ENCODE data around the gene MDP1. TPM values are rescaled to one million over a fixed set of nuclear protein-coding genes. Genes with fewer than 3 reads are reported as not detected.
"Not testable (repeated sequence)": the region's sequence is repeated elsewhere in the genome, so short reads cannot be mapped to it uniquely, and the experiment has no call there.

The MDP1 gene
- total RNA-seq, 1 donor from 2014 or later: 13.5 TPM

DNA sequence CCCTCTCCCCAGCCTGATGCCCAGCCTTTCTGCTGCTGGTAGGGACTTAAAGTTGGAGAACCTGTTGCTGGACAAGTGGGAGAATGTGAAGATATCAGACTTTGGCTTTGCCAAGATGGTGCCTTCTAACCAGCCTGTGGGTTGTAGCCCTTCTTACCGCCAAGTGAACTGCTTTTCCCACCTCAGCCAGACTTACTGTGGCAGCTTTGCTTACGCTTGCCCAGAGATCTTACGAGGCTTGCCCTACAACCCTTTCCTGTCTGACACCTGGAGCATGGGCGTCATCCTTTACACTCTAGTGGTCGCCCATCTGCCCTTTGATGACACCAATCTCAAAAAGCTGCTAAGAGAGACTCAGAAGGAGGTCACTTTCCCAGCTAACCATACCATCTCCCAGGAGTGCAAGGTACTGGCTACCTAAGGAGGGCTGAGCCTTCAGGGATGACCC lies 8.7 kb downstream of the MDP1 start:
- Mint-ChIP-seq H3K4me3 (no peak overlapping the region), H3K27me3 (no peaks in the 10 kb centered on the region), H3K4me1 (peaks cover 29% of the 10 kb centered on the region), H3K9me3 (peaks cover 6% of the 10 kb centered on the region), H3K36me3 (ENCODE audit: low read depth) (peaks cover 78% of the 10 kb centered on the region), H3K27ac (no peak overlapping the region)
- intact Hi-C loops (cut with micrococcal nuclease): no loop called here
- no peak for DNase-seq

DNA sequence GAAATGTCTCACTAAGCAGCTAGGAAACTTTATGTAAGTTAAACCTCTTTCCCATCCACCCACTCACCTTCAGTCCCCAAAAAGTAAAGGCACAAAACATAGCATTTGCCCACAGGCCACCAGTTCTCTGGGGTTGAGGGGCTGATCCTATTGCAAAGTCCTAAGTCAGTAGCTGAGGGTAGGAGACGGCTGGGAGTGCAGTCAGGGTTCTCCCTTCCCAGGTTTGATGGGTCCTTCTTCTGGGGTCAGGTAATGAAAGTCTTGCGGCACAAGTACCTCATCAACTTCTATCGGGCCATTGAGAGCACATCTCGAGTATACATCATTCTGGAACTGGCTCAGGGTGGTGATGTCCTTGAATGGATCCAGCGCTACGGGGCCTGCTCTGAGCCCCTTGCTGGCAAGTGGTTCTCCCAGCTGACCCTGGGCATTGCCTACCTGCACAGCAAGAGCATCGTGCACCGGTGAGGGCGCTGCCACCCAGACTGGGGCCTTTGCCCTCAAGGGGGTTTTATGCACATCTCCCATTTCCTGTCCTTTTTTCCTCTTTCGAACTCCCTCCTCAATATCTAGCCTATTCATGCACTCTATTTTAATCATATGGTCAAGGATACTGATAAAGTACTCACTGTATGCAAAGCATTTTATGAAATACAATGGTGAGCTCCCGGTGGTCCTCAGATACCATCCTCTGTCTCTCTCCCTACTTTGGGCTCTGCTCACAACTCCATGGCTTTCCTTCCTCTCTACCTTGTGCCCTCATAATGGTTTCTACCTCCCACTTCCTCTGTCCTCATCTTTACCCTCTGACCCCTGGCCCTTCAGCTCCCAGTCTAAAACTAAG lies 9.4 kb downstream of the MDP1 start:
- intact Hi-C loops (cut with micrococcal nuclease): no loop called here
- Mint-ChIP-seq H3K27ac (no peak overlapping the region), H3K36me3 (ENCODE audit: low read depth) (peaks cover 81% of the 10 kb centered on the region), H3K4me3 (no peak overlapping the region), H3K4me1 (peaks cover 25% of the 10 kb centered on the region), H3K9me3 (peaks cover 9% of the 10 kb centered on the region), H3K27me3 (no peaks in the 10 kb centered on the region)
- DNase-seq: no peak

DNA sequence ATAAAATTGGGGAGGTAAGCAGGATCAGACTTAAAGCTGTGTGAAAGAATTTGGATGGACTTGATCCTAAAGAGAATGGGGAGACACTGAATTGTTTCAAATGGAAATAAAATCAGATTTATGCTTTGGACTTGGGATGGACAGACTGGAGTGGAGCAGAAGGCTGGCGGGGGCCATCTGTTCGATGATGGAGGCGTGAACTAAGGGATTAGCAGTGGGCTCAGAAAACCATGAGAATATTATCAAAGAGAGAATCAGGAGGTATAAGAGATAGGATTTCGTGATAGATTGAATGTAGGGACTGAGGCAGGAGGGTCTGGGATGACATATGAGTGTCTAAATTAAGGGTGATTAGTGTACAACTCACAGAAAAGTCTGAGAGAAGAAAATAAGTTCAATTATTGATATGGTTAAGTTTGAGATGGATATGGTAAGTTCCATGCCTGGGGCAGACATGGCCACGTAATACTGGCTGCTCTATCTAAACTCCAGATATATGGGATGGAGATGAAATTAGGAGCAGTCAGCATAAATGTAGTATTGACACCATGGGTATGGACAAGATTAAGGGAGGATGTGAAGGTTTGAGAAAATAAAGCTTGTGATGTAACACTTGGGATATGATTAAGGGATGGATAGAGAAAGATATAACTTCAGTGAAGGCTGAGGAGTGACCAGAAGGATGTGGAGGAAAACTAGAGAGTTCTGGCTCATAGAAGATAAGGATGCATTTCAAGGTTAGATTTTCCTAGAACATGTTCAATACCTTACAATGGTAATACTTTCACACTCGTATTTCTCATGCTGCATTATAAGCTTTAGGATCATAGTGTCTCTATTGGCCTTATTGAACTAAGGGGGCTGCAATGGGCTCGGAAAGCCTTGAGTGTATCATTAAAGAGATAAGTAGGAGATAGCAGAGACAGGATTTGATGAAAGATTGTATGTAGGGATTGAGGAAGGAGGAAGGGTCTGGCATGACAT lies 11.4 kb downstream of the MDP1 start:
- H3K36me3 Mint-ChIP-seq (ENCODE audit: low read depth): peaks cover 77% of the 10 kb centered on the region
- H3K4me3 Mint-ChIP-seq: no peak overlapping the region
- peaks cover 21% of the 10 kb centered on the region for H3K4me1 Mint-ChIP-seq
- DNase-seq: no peak
- peaks cover 11% of the 10 kb centered on the region for H3K9me3 Mint-ChIP-seq
- H3K27ac Mint-ChIP-seq: no peak overlapping the region
- no peaks in the 10 kb centered on the region for H3K27me3 Mint-ChIP-seq
- intact Hi-C loops (cut with micrococcal nuclease): no loop called here

DNA sequence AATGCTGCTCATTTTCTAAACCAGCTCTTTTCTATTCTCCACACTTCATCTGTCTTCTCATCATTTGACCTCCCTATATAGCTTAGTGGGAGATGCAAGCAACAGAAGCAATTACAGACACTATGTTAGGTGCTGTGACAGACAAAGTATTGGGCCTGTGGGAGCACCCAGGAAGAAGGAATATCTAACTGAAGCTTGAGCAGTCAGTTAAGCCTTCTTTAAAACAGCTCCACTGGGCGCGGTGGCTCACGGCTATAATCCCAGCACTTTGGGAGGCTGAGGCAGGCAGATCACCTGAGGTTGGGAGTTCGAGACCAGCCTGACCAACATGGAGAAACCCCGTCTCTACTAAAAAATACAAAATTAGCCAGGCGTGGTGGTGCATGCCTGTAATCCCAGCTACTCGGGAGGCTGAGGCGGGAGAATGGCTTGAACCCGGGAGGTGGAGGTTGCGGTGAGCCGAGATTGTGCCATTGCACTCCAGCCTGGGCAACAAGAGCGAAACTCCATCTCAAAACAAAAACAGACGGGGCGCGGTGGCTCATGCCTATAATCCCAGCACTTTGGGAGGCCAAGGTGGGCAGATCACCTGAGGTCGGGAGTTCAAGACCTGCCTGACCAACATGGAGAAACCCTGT lies 12.5 kb downstream of the MDP1 start:
- H3K27me3 Mint-ChIP-seq; intact Hi-C loops (cut with micrococcal nuclease); DNase-seq; H3K4me3 Mint-ChIP-seq; H3K27ac Mint-ChIP-seq: not testable (repeated sequence)
- Mint-ChIP-seq H3K36me3 (ENCODE audit: low read depth) (peaks cover 81% of the 10 kb centered on the region), H3K4me1 (peaks cover 28% of the 10 kb centered on the region), H3K9me3 (peaks cover 11% of the 10 kb centered on the region)

DNA sequence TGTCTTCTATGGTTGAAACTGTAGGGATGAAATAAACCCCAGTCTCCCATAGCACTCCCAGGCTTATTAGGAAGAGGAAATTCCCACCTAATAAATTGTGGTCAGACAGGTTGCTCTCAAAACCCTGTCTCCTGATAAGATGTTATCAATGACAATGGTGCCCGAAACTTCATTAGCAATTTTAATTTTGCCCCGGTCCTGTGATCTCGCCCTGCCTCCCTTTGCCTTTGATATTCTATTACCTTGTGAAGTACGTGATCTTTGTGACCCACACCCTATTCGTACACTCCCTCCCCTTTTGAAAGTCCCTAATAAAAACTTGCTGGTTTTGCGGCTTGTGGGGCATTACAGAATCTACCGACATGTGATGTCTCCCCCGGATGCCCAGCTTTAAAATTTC lies 13.3 kb downstream of the MDP1 start:
- H3K4me1 Mint-ChIP-seq: peaks cover 29% of the 10 kb centered on the region
- H3K27me3 Mint-ChIP-seq; H3K27ac Mint-ChIP-seq; H3K4me3 Mint-ChIP-seq; intact Hi-C loops (cut with micrococcal nuclease); DNase-seq: not testable (repeated sequence)
- H3K9me3 Mint-ChIP-seq: peaks cover 11% of the 10 kb centered on the region
- peaks cover 76% of the 10 kb centered on the region for H3K36me3 Mint-ChIP-seq (ENCODE audit: low read depth)

DNA sequence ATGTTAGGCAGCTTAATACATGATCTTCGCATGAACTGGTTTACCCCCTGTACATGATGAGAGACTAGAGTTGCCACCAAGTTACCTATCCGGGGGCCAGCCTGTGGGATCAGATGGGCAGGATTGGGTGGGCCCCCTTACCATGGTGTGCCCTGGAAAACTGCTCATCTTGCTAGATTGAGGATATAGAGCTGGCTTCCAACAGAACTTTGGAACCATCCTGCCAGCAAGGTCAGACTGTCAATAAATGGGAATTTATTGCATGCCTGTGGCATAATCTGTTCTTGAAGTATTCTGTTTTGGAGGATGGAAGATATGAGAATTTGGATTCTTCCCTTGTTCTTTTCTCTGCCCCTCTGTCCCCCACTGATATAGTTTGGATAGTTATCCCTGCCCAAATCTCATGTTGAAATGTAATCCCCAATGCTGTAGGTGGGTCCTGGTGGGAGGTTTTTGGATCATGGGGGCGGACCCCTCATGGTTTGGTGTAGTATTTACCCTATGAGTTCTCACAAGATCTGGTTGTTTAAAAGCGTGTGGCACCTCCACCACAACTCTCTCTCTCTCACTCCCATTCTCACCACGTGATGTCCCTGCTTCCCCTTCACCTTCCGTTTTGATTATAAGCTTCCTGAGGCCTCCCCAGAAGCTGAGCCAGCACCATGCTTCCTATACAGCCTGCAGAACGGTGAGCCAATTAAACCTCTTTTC lies 16.9 kb downstream of the MDP1 start:
- Mint-ChIP-seq H3K36me3 (ENCODE audit: low read depth) (peaks cover 64% of the 10 kb centered on the region), H3K27ac (peak overlapping the region; percentile 21), H3K4me3 (peak overlapping the region; percentile 11), H3K4me1 (peaks cover 39% of the 10 kb centered on the region), H3K9me3 (peaks cover 11% of the 10 kb centered on the region), H3K27me3 (no peaks in the 10 kb centered on the region)
- intact Hi-C loops (cut with micrococcal nuclease): no loop called here
- no peak for DNase-seq

DNA sequence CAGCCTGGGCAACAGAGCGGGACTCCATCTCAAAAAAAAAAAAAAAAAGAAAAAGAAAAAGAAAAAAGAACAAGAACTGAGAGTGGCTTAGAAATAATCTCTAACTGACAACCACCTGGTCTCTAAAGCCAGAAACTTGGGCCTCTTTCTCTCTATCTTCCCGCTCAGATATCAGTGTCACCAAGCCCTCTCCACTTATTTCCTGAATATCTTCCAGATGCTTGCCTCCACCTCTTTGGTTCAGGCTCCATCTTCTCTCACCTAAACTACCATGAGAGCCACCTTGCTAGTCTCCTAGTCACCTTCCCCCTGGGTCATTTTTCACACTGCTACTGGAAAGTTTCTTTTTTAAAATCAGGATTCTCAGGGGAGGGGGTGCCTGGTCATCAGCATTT lies 18.8 kb downstream of the MDP1 start:
- intact Hi-C loops (cut with micrococcal nuclease): no loop called here
- Mint-ChIP-seq H3K9me3 (peaks cover 5% of the 10 kb centered on the region), H3K4me3 (peak overlapping the region; percentile 87), H3K36me3 (ENCODE audit: low read depth) (peaks cover 60% of the 10 kb centered on the region), H3K4me1 (peaks cover 47% of the 10 kb centered on the region), H3K27me3 (no peaks in the 10 kb centered on the region), H3K27ac (peak overlapping the region; percentile 65)
- no peak for DNase-seq

DNA sequence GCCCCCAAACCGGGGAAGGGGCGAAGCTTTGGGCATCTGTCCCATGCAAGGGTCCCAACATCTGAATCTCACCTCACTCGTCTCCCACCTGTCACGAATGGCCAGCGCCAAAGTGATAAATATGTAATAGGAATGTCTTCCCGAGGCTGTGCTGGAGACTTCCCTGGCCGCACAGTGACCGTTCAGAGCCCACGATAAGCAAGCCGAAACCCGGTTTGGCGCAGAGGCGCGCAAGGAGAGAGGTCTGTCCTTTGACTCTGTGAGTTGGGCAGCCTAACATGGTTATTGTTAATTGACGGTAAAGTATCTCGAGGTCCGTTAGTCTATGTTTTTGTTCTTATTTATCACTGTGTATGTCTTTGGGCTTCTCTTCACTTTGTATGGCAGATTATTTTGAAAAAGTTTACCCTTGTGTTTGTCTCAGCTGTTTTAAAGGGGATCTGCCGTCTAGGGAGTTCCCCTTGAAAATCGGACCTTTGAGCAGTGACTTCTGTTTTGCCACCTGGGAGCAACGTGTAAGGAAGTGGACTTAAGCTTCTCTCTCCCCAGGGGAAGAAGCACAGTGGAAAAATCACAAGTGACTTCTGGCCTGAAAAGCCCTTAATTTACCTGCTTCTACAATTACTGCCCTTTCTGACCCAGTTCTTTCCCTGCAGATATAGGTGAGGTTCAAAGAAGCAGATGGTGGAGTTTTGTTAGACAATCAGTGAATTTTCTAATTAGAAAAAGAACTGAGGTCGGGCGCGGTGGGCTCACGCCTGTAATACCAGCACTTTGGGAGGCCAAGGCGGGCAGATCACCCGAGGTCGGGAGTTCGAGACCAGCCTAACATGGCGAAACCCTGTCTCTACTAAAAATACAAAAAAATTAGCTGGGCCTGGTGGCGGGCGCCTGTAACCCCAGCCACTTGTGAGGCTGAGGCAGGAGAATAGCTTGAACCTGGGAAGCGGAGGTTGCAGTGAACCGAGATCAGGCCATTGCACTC lies 19.5 kb downstream of the MDP1 start:
- Mint-ChIP-seq H3K27me3 (no peaks in the 10 kb centered on the region), H3K9me3 (peaks cover 1% of the 10 kb centered on the region), H3K4me3 (peak overlapping the region; percentile 87), H3K4me1 (peaks cover 48% of the 10 kb centered on the region), H3K36me3 (ENCODE audit: low read depth) (peaks cover 59% of the 10 kb centered on the region), H3K27ac (peak overlapping the region; percentile 96)
- peak; percentile 60 for DNase-seq
- intact Hi-C loops (cut with micrococcal nuclease): no loop called here

DNA sequence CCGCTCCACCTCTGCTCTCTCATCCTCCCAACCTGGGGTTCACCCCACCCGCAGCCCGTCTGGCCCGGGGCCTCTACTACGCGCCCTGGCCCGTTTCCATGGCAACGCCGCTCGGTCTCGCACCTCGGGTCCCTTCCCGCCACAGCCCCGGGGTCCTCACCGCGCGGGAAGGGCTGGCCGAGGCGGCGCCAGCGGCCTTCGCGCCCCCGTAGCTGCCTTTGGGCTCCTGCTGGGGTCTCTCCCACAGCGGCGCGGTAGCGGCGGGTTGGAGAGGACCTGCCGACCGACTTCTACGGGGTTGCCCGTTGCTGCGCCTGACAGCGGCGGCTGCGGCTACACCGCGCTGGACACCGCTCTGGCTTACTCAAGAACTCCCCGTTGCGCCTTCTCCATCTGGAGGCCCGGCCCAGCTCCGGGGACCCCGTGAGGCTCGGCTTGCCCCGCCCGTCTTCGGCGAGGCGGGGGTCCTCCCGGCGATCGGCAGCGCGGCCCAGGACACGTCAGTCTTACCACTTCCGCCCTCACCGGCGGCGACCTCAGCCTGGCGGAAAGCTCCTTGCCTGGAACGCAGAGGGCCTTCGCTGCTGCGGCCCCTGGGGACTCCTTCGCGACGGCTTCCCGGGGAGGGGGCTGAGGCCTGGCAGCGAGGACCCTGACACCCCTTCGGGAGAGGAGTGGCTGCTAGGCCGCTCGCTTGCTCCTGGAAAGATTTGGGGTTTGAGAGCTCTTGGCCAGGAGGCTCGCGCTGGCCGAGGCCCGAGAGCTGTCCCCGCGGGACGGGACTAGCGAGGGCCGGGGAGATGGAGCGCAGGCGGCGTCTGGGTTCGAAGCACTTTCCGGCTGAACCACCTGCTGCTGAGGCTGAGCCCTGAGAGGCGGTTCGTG lies 20.4 kb downstream of the MDP1 start, which contains the start of gene TM9SF1:
Gene TM9SF1 (minus strand): TSS at position 256 of the 885 bp plus-strand sequence. CDS start 422 bp downstream, outside the sequence.
- Mint-ChIP-seq H3K27ac (peak within 1 kb of the TSS; percentile 96), H3K9me3 (no peaks in the 10 kb centered on the region), H3K27me3 (no peaks in the 10 kb centered on the region), H3K36me3 (ENCODE audit: low read depth) (peaks cover 58% of the 10 kb centered on the region), H3K4me3 (peak within 1 kb of the TSS; percentile 87), H3K4me1 (peaks cover 46% of the 10 kb centered on the region)
- intact Hi-C loops (cut with micrococcal nuclease): loop anchor here (1.0 kb wide), 2 partner anchors 18 to 81 kb away; partner anchors contain the start of genes CHMP4A, DCAF11 and NRL
- peak; percentile 97 for DNase-seq

DNA sequence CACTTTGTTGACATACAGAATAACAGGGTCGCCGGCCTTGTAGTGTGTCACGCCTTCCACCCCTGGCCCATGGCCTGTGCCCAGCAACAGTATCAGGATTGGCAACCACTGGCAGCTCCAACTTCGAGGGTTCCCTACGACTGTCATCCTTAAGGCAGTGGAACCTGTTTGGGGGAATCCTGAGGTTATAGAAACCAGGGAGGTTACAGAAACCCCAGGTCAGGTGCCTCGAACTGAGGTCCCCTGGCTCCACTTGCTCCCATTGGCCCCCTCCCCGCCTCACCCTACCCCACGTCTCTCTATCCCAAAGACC lies 21.0 kb downstream of the MDP1 start:
- H3K4me1 Mint-ChIP-seq: peaks cover 46% of the 10 kb centered on the region
- H3K27ac Mint-ChIP-seq: peak overlapping the region; percentile 96
- H3K9me3 Mint-ChIP-seq: no peaks in the 10 kb centered on the region
- DNase-seq: no peak
- peak overlapping the region; percentile 87 for H3K4me3 Mint-ChIP-seq
- H3K27me3 Mint-ChIP-seq: no peaks in the 10 kb centered on the region
- intact Hi-C loops (cut with micrococcal nuclease): loop anchor here (1.0 kb wide), 2 partner anchors 18 to 81 kb away; partner anchors contain the start of genes CHMP4A, DCAF11 and NRL
- H3K36me3 Mint-ChIP-seq (ENCODE audit: low read depth): peaks cover 58% of the 10 kb centered on the region

DNA sequence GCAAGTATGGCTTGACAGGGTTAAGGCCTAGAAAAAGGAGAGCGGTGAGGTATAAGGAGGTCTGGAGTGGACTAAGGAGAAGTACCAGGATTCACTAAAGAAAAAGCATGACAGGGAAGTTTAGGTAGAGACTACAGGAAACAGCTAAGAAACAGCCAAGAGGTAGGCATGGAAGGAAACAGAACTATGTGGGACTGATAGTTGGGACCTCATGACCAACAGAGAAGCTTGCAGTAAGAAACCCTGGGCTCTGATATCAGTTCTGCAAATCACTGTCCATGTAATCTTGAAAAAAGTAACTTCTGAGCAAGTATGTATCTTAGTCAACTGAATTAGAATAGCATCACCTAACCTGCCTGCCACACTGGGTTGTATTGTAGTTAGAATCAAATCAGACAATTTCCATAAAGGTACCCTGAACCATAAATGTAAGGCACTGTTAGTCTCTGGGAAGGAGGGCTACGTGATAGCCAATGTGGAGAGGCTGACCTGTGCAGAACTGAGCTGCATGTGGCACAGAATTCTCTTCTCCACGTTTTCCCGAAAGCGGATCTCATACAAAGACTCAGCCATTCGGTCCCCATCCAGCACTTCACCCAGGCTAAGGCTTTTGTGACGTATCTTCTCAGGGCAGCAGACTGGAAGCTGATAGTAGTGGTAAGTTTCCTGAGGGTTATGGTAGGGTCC lies 21.5 kb downstream of the MDP1 start:
- intact Hi-C loops (cut with micrococcal nuclease): no loop called here
- H3K36me3 Mint-ChIP-seq (ENCODE audit: low read depth): peaks cover 57% of the 10 kb centered on the region
- peak overlapping the region; percentile 87 for H3K4me3 Mint-ChIP-seq
- DNase-seq: no peak
- no peaks in the 10 kb centered on the region for H3K9me3 Mint-ChIP-seq
- H3K27me3 Mint-ChIP-seq: no peaks in the 10 kb centered on the region
- peaks cover 49% of the 10 kb centered on the region for H3K4me1 Mint-ChIP-seq
- peak overlapping the region; percentile 96 for H3K27ac Mint-ChIP-seq
